Naive thymus-derived CD8-positive, alpha-beta T cell (primary cell): ENCODE measurements around the gene ZNF652. TPM values are rescaled to one million over a fixed set of nuclear protein-coding genes. Genes with fewer than 3 reads are reported as not detected.

Experiments
- ATAC-seq, 2 donors: fragments of 150-1000 bp; cut with Tn5 transposase in 1 of 2; sonication (Bioruptor Pico), chemical (Tn5 transposase) in 1 of 2; 1 replicate in 1 of 2; 2 replicates in 1 of 2; pipeline ENCODE4 v1.10.0; 2021; ENCODE audit warnings: mild to moderate bottlenecking in 2 of 2, moderate library complexity in 2 of 2
- POLR2A ChIA-PET: fragments of 350-600 bp; sonication (Branson Sonifier 250); formaldehyde crosslinking; loops from one replicate; lab custom pipeline; 2021; ENCODE audit warnings: antibody characterized with exemption; lab: Charles Lee
- DNase-seq, 10 donors: peaks; one replicate each; pipeline versions ENCODE4 v3.0.0 to v3.0.0-alpha.2; 2020 to 2022
- H3K27ac Mint-ChIP-seq, 10 donors: one replicate each; pipeline ENCODE4 v1.8.0; 2020 to 2022; ENCODE audit warnings: mild to moderate bottlenecking in 10 of 10, mixed read lengths in 10 of 10, moderate library complexity in 4 of 10, inconsistent platforms in 1 of 10
- H3K27me3 Mint-ChIP-seq, 5 donors: one replicate each; pipeline ENCODE4 v1.8.0; 2021 to 2022; ENCODE audit warnings: mixed read lengths in 5 of 5
- H3K36me3 Mint-ChIP-seq, 3 donors: one replicate each; pipeline ENCODE4 v1.8.0; 2020 to 2022; ENCODE audit warnings: mixed read lengths in 3 of 3, mild to moderate bottlenecking in 2 of 3, inconsistent platforms in 1 of 3
- H3K4me1 Mint-ChIP-seq, 4 donors: one replicate each; pipeline ENCODE4 v1.8.0; 2021 to 2022; ENCODE audit warnings: mixed read lengths in 4 of 4
- H3K4me3 Mint-ChIP-seq, 10 donors: one replicate each; pipeline ENCODE4 v1.8.0; 2020 to 2022; ENCODE audit warnings: mild to moderate bottlenecking in 10 of 10, mixed read lengths in 10 of 10, moderate library complexity in 6 of 10, inconsistent platforms in 1 of 10
- H3K9me3 Mint-ChIP-seq, 9 donors: one replicate each; pipeline ENCODE4 v1.8.0; 2020 to 2022; ENCODE audit warnings: mixed read lengths in 9 of 9, mild to moderate bottlenecking in 3 of 9, inconsistent platforms in 1 of 9, moderate library complexity in 1 of 9
- polyA plus RNA-seq, 3 donors: library from polyadenylated mRNA; unstranded; fragments of 300-500 nt; fragmentation: Illumina TruSeq; gene quantifications; one replicate each; pipeline ENCODE4 v1.2.3, GENCODE V29; 2021
- total RNA-seq, 8 experiments: library from RNA in 2 of 8; stranded (reverse) in 2 of 8; gene quantifications; one replicate each; pipeline ENCODE4 v1.2.3 and lab custom pipeline; 2021 to 2026

The ZNF652 gene
- total and polyA plus RNA-seq, 5 experiments from 2014 or later, result 19.9 to 62.2 (median 20.8) TPM

GRCh38 chr17:49383060-49383459, 21.0 kb upstream of the ZNF652 start:
- H3K36me3 Mint-ChIP-seq, result peaks cover 0 to 5% (median 0%) of the 10 kb centered on the region in 3 donors
- peak overlapping the region in 1 of 10 donors; percentile 84 for H3K27ac Mint-ChIP-seq
- ATAC-seq (no peak), DNase-seq (no peak)
- no peak overlapping the region for H3K4me3 Mint-ChIP-seq
- no peaks in the 10 kb centered on the region for H3K9me3 Mint-ChIP-seq
- POLR2A ChIA-PET, result no interaction called here
- peaks cover 15 to 38% (median 23%) of the 10 kb centered on the region in 4 donors for H3K4me1 Mint-ChIP-seq
- no peaks in the 10 kb centered on the region for H3K27me3 Mint-ChIP-seq

DNA sequence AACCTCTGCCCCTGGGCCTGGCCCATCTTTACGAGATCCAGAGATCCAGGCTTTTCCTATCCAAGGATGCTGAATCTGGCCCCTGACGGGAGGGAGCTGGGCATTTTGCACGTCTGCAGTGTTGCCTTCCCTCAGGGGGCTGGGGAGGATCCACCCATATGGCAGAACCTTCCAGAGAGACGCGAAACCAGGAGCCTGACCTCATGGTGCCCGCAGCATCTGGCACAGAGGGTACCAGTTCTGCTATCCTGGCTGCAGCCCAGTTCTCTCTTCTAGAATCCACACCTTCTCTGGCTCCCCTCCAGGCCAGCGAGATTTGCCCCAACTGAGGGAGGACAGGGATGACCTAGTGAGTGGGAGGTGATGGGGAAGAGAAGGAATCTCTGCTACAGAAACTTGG, 20.5 kb upstream of the ZNF652 start:
- Mint-ChIP-seq H3K4me1 (peaks cover 10 to 33% (median 18%) of the 10 kb centered on the region in 4 donors), H3K36me3 (peaks cover 0 to 5% (median 0%) of the 10 kb centered on the region in 3 donors), H3K27ac (peak overlapping the region in 2 of 10 donors; percentile 7 to 84), H3K27me3 (no peaks in the 10 kb centered on the region), H3K4me3 (no peak overlapping the region), H3K9me3 (no peaks in the 10 kb centered on the region)
- POLR2A ChIA-PET, result no interaction called here
- DNase-seq (no peak), ATAC-seq (no peak)

DNA sequence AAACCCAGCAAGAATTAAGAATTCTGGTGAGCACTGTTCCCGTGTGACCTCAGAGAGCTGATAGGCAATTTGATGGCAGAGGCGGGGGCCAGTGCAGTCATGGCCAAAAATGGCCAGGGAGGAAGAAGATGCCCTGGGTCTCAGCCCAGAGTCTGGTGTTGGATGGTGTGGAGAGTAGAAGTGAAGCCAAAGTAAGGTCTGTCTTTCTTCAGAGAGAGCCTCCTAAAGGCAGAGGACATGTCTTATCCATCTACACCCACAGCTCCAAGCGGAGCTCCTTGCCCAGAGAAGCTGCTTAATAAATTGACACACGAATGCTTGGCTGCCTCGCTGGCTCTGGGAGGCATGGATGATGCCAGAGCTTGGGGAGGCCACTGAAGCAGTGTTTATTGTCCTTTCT, 19.7 kb upstream of the ZNF652 start:
- Mint-ChIP-seq H3K4me3 (no peak overlapping the region), H3K36me3 (peaks cover 0 to 5% (median 0%) of the 10 kb centered on the region in 3 donors), H3K27ac (peak overlapping the region in 6 of 10 donors; percentile 4 to 84 (median 54))

DNA sequence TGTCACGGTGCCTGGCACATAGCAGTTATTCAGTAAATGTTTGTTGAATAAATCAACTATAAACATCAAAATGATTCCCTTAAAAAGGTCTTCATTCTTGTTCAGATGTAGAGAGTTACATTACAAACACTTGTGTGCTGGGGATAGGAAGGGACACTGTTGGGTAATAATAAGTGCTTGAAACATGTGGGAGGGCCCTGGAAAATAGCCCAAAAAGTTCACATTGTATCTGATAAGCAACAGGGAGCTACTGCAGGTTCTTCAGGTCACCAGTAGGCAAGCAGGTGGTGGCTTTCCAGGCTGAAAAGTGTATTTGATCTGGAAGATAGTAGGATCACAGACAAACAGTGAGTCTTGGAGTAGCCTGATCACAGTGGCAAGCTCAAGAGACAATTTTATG, 19.0 kb upstream of the ZNF652 start:
- H3K27ac Mint-ChIP-seq, result peak overlapping the region in 2 of 10 donors; percentile 4 to 72

More for the DNA sequence above, 19.7 kb upstream of the ZNF652 start:
- Mint-ChIP-seq H3K4me1 (peaks cover 3 to 28% (median 12%) of the 10 kb centered on the region in 4 donors), H3K9me3 (no peaks in the 10 kb centered on the region), H3K27me3 (no peaks in the 10 kb centered on the region)
- DNase-seq (no peak), ATAC-seq (no peak)
- POLR2A ChIA-PET, result no interaction called here

DNA sequence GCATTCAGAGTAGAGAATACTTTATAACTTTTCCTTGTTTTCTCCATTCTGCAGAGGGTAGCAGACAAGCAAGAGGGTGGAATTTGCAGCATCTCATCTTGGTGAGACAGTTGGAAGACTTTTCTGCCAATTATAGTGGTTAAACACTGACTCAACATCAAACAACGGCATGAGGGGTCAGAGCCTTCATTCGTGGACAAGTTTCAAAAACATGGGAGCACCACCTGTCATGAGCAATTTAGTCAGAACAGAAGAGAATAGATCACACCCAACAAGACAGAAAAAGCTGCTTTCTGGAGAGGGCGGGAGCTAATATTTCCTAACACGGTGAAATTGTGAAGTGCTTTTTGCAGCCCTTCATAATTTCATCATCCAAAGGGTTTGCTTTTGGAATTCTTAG, 17.9 kb upstream of the ZNF652 start:
- POLR2A ChIA-PET, result interaction anchor here (1.2 to 1.3 kb wide), 2 partner anchors 18 to 36 kb away, joined by 4 read pairs; no protein-coding TSS in a partner anchor
- no peaks in the 10 kb centered on the region for H3K27me3 Mint-ChIP-seq
- no peak overlapping the region for H3K4me3 Mint-ChIP-seq

More for the DNA sequence above, 19.0 kb upstream of the ZNF652 start:
- H3K9me3 Mint-ChIP-seq, result no peaks in the 10 kb centered on the region
- H3K4me1 Mint-ChIP-seq, result peaks cover 0 to 23% (median 6%) of the 10 kb centered on the region in 4 donors
- peaks cover 0 to 5% (median 0%) of the 10 kb centered on the region in 3 donors for H3K36me3 Mint-ChIP-seq
- POLR2A ChIA-PET, result interaction anchor here (0.8 to 1.3 kb wide), 2 partner anchors 19 to 63 kb away, joined by 3 to 4 read pairs; no protein-coding TSS in a partner anchor
- ATAC-seq (no peak), DNase-seq (no peak)
- H3K4me3 Mint-ChIP-seq, result no peak overlapping the region
- no peaks in the 10 kb centered on the region for H3K27me3 Mint-ChIP-seq

DNA sequence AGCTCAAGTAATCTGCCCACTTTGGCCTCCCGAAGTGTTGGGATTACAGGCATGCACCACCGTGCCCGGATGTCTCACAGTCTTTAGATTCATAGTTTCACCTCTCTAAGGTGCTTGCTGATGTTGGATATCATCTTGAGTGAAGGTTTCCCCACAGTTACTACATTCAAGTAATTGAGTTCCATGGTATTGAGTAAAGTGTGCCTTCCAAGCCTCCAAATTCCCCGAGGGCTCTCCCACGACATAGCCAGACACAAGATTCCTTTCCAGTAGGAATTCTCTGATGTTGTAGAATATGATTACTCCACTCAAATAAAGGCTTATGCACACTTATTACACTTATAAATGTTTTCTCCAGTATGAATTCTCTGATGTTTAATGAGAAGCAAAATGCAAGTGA, 16.3 kb upstream of the ZNF652 start:
- ATAC-seq (no peak), DNase-seq (no peak)
- Mint-ChIP-seq H3K27me3 (no peaks in the 10 kb centered on the region), H3K27ac (peak overlapping the region in 1 of 10 donors; percentile 39), H3K4me3 (no peak overlapping the region), H3K4me1 (peaks cover 0 to 26% (median 4%) of the 10 kb centered on the region in 4 donors), H3K36me3 (peaks cover 0 to 5% (median 0%) of the 10 kb centered on the region in 3 donors), H3K9me3 (no peaks in the 10 kb centered on the region)
- POLR2A ChIA-PET, result no interaction called here

More for the DNA sequence above, 17.9 kb upstream of the ZNF652 start:
- Mint-ChIP-seq H3K4me1 (peaks cover 0 to 21% (median 5%) of the 10 kb centered on the region in 4 donors), H3K27ac (no peak overlapping the region), H3K36me3 (peaks cover 0 to 5% (median 0%) of the 10 kb centered on the region in 3 donors), H3K9me3 (no peaks in the 10 kb centered on the region)
- ATAC-seq (no peak), DNase-seq (no peak)

DNA sequence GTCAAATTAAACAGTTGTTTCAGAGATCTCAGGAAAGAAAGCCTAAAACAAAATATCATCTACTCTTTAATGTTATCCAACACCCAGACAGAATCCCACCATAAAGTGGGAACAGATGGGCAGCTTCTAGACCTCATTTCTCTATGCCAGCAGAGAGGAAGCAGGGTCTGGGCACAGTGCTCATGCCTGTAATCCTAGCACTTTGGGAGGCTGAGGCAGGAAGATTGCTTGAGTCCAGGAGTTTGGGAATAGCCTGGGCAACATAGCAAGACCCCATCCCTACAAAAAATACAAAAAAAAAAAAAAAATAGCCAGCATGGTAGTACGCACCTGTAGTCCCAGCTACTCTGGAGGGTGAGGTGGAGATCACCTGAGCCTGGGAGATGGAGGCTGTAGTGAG, 13.5 kb upstream of the ZNF652 start:
- DNase-seq, result no peak
- ATAC-seq, result no peak
- POLR2A ChIA-PET, result interaction anchor here (0.7 kb wide), 2 partner anchors 19 to 29 kb away, joined by 3 to 8 read pairs; no protein-coding TSS in a partner anchor
- peaks cover 0 to 24% (median 5%) of the 10 kb centered on the region in 4 donors for H3K4me1 Mint-ChIP-seq
- peaks cover 0 to 4% (median 0%) of the 10 kb centered on the region in 3 donors for H3K36me3 Mint-ChIP-seq
- no peaks in the 10 kb centered on the region for H3K27me3 Mint-ChIP-seq
- H3K4me3 Mint-ChIP-seq, result no peak overlapping the region
- H3K9me3 Mint-ChIP-seq, result no peaks in the 10 kb centered on the region
- no peak overlapping the region for H3K27ac Mint-ChIP-seq

DNA sequence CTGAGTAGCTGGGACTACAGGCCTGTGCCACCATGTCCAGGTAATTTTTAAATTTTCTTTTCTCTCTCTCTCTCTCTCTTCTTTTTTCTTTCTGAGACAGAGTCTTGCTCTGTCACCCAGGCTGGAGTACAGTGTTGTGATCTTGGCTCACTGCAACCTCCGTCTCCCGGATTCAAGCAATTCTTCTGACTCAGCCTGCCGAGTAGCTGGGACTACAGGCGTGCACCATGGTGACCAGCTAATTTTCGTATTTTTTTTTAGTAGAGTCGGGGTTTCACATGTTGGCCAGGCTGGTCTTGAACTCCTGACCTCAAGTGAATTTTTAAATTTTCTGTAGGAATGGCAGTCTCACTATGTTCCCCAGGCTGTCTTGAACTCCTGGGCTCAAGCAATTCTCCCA, 11.1 kb upstream of the ZNF652 start:
- POLR2A ChIA-PET, result no interaction called here
- Mint-ChIP-seq H3K27me3 (no peaks in the 10 kb centered on the region), H3K4me3 (no peak overlapping the region), H3K4me1 (peaks cover 5 to 30% (median 5%) of the 10 kb centered on the region in 4 donors), H3K9me3 (no peaks in the 10 kb centered on the region), H3K27ac (no peak overlapping the region), H3K36me3 (peaks cover 0 to 6% (median 0%) of the 10 kb centered on the region in 3 donors)
- DNase-seq (no peak), ATAC-seq (no peak)

- POLR2A ChIA-PET, result no interaction called here
- Mint-ChIP-seq H3K27me3 (no peaks in the 10 kb centered on the region), H3K9me3 (no peaks in the 10 kb centered on the region), H3K4me1 (peaks cover 7 to 31% (median 12%) of the 10 kb centered on the region in 4 donors), H3K4me3 (no peak overlapping the region), H3K27ac (peak overlapping the region in 3 of 10 donors; percentile 22 to 59 (median 46)), H3K36me3 (peaks cover 0 to 6% (median 2%) of the 10 kb centered on the region in 3 donors)
- ATAC-seq (no peak), DNase-seq (no peak)
Measured at GRCh38 chr17:49372425-49372824, 10.4 kb upstream of the ZNF652 start.

DNA sequence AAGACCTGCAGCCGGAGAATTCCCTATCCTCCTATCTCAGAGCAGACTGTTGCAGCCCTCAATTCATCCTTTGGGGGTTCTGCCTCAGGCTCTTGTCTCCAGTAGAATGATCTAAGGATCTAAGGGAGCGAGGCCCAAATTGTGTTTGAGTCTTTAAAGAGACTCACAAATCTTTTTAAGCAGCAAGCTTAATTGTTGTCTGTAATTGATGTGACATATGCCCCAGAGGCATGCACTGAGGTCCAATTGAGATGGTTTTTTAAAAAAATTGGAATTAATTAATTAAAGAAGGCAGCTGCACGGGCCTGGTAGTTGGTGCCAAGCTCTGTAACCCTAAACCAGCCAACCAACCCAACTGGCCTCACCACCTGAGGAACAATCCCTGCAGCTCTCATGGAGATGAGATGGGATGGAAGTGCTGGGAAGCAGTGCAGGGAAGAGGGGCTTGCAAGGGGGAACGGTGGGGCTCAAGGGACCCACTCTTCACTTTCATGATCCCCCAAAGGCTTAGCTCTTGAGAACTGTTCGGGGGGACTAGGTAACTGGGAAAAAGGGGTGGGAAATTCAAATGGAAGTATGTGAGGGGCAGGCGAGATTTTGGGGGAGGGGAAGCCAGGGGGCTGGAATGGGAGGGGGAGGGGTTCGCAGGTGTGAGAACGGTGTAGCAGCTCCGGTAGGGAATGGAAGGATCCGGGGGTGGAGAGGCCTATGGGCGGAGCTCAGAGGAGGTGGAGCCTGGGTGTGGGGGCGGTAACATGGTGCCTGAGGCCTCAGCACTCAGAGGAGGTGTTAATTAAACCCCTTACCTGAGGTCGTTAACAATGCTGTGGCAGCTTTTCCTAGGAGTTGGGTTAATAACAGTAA, 9.2 kb upstream of the ZNF652 start:
- Mint-ChIP-seq H3K27ac (no peak overlapping the region), H3K9me3 (no peaks in the 10 kb centered on the region), H3K4me1 (peaks cover 7 to 28% (median 14%) of the 10 kb centered on the region in 4 donors), H3K36me3 (peaks cover 0 to 6% (median 3%) of the 10 kb centered on the region in 3 donors), H3K27me3 (no peaks in the 10 kb centered on the region), H3K4me3 (no peak overlapping the region)
- ATAC-seq (no peak), DNase-seq (no peak)
- POLR2A ChIA-PET, result interaction anchor here (0.5 to 0.9 kb wide), 3 partner anchors 32 to 136 kb away, joined by 3 to 8 read pairs (median 4); no protein-coding TSS in a partner anchor

DNA sequence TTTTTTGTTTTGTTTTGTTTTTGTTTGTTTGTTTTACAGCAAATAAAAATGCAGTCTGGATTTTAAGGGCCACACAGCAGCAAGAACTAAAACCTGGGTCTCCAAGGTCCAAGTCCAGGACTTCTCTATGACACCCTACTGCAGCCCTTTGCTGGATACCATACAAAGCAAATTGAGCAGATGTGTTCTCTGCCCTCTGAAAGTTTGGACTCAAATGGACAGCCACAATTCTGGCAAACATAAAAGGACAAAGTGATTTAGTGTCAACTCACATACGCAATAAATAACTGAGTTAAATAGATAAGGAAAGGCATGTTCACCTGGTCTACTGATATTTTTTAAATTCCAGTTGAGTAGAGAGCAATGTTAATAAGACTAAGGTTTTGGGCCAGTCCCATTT, 7.7 kb upstream of the ZNF652 start:
- H3K27me3 Mint-ChIP-seq, result no peaks in the 10 kb centered on the region
- DNase-seq, result no peak
- H3K4me3 Mint-ChIP-seq, result no peak overlapping the region
- peaks cover 0 to 6% (median 3%) of the 10 kb centered on the region in 3 donors for H3K36me3 Mint-ChIP-seq
- POLR2A ChIA-PET, result interaction anchor here (0.6 to 1.0 kb wide), 2 partner anchors 9 to 31 kb away, joined by 3 read pairs; no protein-coding TSS in a partner anchor
- peaks cover 10 to 38% (median 22%) of the 10 kb centered on the region in 4 donors for H3K4me1 Mint-ChIP-seq
- no peaks in the 10 kb centered on the region for H3K9me3 Mint-ChIP-seq
- H3K27ac Mint-ChIP-seq, result no peak overlapping the region
- no peak for ATAC-seq

- DNase-seq (no peak), ATAC-seq (no peak)
- Mint-ChIP-seq H3K4me1 (peaks cover 10 to 42% (median 23%) of the 10 kb centered on the region in 4 donors), H3K27ac (no peak overlapping the region), H3K4me3 (no peak overlapping the region), H3K9me3 (no peaks in the 10 kb centered on the region), H3K27me3 (no peaks in the 10 kb centered on the region), H3K36me3 (peaks cover 0 to 4% (median 3%) of the 10 kb centered on the region in 3 donors)
- POLR2A ChIA-PET, result interaction anchor here (1.0 to 1.2 kb wide), 7 partner anchors 9 to 53 kb away, joined by 3 to 4 read pairs (median 3); no protein-coding TSS in a partner anchor
Measured at GRCh38 chr17:49369089-49369488, 7.0 kb upstream of the ZNF652 start.
